ENCODE results near the gene CYP2S1.
A peak's percentile ranks its signal among the peaks of the same experiment; 100 is the strongest.
"Not testable (repeated sequence)": the region's sequence is repeated elsewhere in the genome, so short reads cannot be mapped to it uniquely, and the experiment has no call there.

The CYP2S1 gene, protein sequence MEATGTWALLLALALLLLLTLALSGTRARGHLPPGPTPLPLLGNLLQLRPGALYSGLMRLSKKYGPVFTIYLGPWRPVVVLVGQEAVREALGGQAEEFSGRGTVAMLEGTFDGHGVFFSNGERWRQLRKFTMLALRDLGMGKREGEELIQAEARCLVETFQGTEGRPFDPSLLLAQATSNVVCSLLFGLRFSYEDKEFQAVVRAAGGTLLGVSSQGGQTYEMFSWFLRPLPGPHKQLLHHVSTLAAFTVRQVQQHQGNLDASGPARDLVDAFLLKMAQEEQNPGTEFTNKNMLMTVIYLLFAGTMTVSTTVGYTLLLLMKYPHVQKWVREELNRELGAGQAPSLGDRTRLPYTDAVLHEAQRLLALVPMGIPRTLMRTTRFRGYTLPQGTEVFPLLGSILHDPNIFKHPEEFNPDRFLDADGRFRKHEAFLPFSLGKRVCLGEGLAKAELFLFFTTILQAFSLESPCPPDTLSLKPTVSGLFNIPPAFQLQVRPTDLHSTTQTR
- long read RNA-seq = 0 reads

DNA sequence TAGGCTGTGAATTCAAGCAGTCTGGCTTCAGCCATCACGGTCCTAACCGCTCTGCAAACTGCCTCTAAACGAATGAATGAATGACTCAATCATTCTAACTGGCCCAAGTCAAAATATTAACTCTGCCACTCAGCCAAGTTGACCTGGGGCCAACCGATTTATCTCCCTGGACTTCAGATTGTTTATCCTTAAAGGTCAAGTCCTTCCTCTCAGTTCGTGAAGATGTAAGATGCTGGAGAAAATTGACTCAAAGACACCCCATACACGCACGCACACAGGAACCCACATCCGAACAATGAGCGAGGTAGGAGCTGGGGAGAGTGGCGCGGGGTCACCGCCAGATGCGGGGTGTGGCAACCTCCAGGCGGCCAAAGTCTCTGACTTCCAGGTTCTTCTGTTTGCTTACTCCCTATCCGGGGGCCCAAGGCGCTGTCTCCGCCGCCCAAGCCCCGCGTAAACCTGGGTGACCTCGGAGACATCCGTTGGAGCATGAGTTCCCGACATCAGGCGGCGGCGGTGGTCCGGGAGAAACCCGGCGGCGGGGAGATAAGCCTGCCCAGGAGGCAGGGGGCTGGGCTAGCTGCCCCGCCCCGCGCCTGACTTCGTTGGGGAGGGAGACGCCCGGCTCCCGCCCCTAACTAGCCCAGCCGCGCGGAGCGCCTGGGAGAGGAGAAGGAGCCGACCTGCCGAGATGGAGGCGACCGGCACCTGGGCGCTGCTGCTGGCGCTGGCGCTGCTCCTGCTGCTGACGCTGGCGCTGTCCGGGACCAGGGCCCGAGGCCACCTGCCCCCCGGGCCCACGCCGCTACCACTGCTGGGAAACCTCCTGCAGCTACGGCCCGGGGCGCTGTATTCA, at the start of gene CYP2S1:
Gene CYP2S1, plus strand, starts transcription at position 646 of the 856 bp plus-strand sequence. Its CDS starts 46 bp downstream, at position 692.
- TF ChIP-seq, protein P1, sequence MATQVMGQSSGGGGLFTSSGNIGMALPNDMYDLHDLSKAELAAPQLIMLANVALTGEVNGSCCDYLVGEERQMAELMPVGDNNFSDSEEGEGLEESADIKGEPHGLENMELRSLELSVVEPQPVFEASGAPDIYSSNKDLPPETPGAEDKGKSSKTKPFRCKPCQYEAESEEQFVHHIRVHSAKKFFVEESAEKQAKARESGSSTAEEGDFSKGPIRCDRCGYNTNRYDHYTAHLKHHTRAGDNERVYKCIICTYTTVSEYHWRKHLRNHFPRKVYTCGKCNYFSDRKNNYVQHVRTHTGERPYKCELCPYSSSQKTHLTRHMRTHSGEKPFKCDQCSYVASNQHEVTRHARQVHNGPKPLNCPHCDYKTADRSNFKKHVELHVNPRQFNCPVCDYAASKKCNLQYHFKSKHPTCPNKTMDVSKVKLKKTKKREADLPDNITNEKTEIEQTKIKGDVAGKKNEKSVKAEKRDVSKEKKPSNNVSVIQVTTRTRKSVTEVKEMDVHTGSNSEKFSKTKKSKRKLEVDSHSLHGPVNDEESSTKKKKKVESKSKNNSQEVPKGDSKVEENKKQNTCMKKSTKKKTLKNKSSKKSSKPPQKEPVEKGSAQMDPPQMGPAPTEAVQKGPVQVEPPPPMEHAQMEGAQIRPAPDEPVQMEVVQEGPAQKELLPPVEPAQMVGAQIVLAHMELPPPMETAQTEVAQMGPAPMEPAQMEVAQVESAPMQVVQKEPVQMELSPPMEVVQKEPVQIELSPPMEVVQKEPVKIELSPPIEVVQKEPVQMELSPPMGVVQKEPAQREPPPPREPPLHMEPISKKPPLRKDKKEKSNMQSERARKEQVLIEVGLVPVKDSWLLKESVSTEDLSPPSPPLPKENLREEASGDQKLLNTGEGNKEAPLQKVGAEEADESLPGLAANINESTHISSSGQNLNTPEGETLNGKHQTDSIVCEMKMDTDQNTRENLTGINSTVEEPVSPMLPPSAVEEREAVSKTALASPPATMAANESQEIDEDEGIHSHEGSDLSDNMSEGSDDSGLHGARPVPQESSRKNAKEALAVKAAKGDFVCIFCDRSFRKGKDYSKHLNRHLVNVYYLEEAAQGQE (IDR thresholded peaks at IDR 0.05; ENCODE audit: insufficient replicate concordance, low read depth) = no peak
- TF ChIP-seq POLR2AphosphoS5 (IDR thresholded peaks at IDR 0.05; ENCODE audit: low read depth) = no peak
- TF ChIP-seq SPI1 (IDR thresholded peaks at IDR 0.05; ENCODE audit: borderline replicate concordance, low read depth) = no peak
- TF ChIP-seq, protein P2, sequence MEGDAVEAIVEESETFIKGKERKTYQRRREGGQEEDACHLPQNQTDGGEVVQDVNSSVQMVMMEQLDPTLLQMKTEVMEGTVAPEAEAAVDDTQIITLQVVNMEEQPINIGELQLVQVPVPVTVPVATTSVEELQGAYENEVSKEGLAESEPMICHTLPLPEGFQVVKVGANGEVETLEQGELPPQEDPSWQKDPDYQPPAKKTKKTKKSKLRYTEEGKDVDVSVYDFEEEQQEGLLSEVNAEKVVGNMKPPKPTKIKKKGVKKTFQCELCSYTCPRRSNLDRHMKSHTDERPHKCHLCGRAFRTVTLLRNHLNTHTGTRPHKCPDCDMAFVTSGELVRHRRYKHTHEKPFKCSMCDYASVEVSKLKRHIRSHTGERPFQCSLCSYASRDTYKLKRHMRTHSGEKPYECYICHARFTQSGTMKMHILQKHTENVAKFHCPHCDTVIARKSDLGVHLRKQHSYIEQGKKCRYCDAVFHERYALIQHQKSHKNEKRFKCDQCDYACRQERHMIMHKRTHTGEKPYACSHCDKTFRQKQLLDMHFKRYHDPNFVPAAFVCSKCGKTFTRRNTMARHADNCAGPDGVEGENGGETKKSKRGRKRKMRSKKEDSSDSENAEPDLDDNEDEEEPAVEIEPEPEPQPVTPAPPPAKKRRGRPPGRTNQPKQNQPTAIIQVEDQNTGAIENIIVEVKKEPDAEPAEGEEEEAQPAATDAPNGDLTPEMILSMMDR (IDR thresholded peaks at IDR 0.05; ENCODE audit: insufficient read depth, low read length) = no peak
- TF ChIP-seq GABPA (IDR thresholded peaks at IDR 0.05; ENCODE audit: low read depth) = no peak
- DNase-seq (ENCODE audit: low read depth in 1 of 2, low spot score in 1 of 2) = no peak
- Histone ChIP-seq H3K4me3 (replicated peaks; ENCODE audit: insufficient read depth, low read length) (peak within 1 kb of the TSS; percentile 30), H3K27ac (replicated peaks) (no peak within 1 kb of the TSS), H3K27me3 (ENCODE audit: insufficient read depth, poor library complexity, severe bottlenecking) (peaks cover 26% of the 10 kb centered on the region)

DNA sequence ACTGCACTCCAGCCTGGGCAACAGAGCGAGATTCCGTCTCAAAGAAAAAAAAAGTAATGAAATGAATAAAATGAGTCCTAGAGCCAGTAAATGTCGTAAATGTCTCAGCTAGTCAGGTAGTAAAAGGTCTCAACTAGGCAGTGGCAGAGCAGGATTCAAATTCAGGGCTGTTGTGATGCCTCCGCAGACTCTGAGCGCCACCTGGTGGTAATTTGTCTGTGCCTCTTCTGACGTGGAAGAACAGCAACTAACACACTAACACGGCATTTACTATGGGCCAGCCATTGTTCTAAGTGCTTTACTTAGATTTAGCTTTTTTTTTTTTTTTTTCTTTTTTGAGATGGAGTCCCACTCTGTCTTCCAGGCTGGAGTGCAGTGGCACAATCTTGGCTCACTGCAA, 48.6 kb upstream of the CYP2S1 start:
- H3K27me3 ChIP-seq (ENCODE audit: insufficient read depth, poor library complexity, severe bottlenecking) = no peaks in the 10 kb centered on the region
- no peak overlapping the region for H3K4me3 ChIP-seq (replicated peaks; ENCODE audit: insufficient read depth, low read length)
- TF ChIP-seq GABPA (IDR thresholded peaks at IDR 0.05; ENCODE audit: low read depth) = no peak
- TF ChIP-seq, protein P2 (IDR thresholded peaks at IDR 0.05; ENCODE audit: insufficient read depth, low read length) = peak; percentile 87
- no peak for TF ChIP-seq SPI1 (IDR thresholded peaks at IDR 0.05; ENCODE audit: borderline replicate concordance, low read depth)
- TF ChIP-seq, protein P1 (IDR thresholded peaks at IDR 0.05; ENCODE audit: insufficient replicate concordance, low read depth) = no peak
- no peak for TF ChIP-seq POLR2AphosphoS5 (IDR thresholded peaks at IDR 0.05; ENCODE audit: low read depth)
- H3K27ac ChIP-seq (replicated peaks) = no peak overlapping the region
- DNase-seq (ENCODE audit: low read depth in 1 of 2, low spot score in 1 of 2) = peak; percentile 55 to 81

DNA sequence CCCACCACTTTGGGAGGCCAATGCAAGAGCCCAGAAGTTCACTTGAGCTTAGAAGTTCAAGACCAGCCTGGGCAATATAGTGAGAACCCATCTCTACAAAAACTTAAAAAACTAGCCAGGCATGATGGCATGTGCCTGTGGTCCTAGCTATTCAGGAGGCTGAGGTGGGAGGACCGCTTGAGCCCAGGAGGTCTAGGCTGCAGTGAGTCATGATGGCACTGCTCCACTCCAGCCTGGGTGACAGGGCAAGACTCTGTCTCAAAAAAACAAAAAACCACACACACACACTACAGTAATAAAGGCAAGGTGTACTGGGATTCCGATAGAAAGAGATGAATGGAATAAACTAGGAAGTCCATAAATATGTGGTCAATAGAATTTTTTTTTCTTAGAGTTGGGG, 43.2 kb upstream of the CYP2S1 start:
- Histone ChIP-seq H3K27ac (replicated peaks) (no peak overlapping the region), H3K4me3 (replicated peaks; ENCODE audit: insufficient read depth, low read length) (no peak overlapping the region), H3K27me3 (ENCODE audit: insufficient read depth, poor library complexity, severe bottlenecking) (no peaks in the 10 kb centered on the region)
- TF ChIP-seq, protein P1 (IDR thresholded peaks at IDR 0.05; ENCODE audit: insufficient replicate concordance, low read depth) = no peak
- no peak for TF ChIP-seq GABPA (IDR thresholded peaks at IDR 0.05; ENCODE audit: low read depth)
- TF ChIP-seq SPI1 (IDR thresholded peaks at IDR 0.05; ENCODE audit: borderline replicate concordance, low read depth) = no peak
- TF ChIP-seq, protein P2 (IDR thresholded peaks at IDR 0.05; ENCODE audit: insufficient read depth, low read length) = no peak
- TF ChIP-seq POLR2AphosphoS5 (IDR thresholded peaks at IDR 0.05; ENCODE audit: low read depth) = no peak
- no peak for DNase-seq (ENCODE audit: low read depth in 1 of 2, low spot score in 1 of 2)

DNA sequence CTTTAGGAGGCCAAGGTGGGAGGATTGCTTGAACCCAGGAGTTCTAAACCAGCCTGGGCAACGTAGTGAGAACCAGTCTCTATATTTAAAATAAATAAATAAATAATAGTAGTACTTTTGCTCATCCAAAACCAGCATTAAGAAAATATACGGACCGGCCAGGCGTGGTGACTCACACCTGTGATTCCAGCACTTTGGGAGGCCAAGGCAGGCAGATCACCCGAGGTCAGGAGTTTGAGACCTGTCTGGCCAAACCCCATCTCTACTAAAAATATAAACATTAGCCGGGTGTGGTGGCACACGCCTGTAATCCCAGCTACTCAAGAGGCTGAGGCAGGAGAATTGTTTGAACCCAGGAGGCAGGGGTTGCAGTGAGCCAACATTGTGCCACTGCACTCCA, 42.0 kb upstream of the CYP2S1 start:
- H3K27ac ChIP-seq (replicated peaks); H3K27me3 ChIP-seq (ENCODE audit: insufficient read depth, poor library complexity, severe bottlenecking); DNase-seq (ENCODE audit: low read depth in 1 of 2, low spot score in 1 of 2); H3K4me3 ChIP-seq (replicated peaks; ENCODE audit: insufficient read depth, low read length): not testable (repeated sequence)
